Right lobe of liver (tissue), 4 donors: ENCODE data around the gene ZNF441.

ENCODE experiments used
- POLR2A ChIP-seq: fragments of 450-650 bp; IDR thresholded peaks from one replicate; pipeline ENCODE4 v1.6.1; 2017; ENCODE audit warnings: antibody characterized with exemption, mild to moderate bottlenecking
- TF ChIP-seq, protein P1 (sequence below), 4 donors: fragments of 200-600 bp in 3 of 4; fragments of 450-650 bp in 1 of 4; IDR thresholded peaks; one replicate each; pipeline versions ENCODE4 v1.5.1 to v1.8.0; 2016 to 2022; ENCODE audit warnings: antibody characterized with exemption in 4 of 4, mild to moderate bottlenecking in 2 of 4
- donor health status: DM: no; HTN: no; CAD: no.
- donor health status: DM: no; HTN: no; CAD: no.
- donor health status: DM: no; HTN: yes; CAD: no.

DNA sequence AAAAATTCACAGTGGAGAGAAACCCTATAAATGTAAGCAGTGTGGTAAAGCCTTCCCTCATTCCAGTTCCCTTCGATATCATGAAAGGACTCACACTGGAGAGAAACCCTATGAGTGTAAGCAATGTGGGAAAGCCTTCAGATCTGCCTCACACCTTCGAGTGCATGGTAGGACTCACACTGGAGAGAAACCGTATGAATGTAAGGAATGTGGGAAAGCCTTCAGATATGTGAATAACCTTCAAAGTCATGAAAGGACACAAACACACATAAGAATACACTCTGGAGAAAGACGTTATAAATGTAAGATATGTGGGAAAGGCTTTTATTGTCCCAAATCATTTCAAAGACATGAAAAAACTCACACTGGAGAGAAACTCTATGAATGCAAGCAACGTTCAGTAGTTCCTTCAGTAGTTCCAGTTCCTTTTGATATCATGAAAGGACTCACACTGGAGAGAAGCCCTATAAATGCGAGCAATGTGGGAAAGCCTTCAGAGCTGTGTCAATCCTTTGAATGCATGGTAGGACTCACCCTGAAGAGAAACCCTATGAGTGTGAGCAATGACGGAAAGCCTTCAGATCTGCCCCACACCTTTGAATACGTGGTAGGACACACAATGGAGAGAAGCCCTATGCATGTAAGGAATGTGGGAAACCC lies 65.6 kb downstream of the ZNF441 start:
- TF ChIP-seq POLR2A = no peak
- TF ChIP-seq, protein P1, sequence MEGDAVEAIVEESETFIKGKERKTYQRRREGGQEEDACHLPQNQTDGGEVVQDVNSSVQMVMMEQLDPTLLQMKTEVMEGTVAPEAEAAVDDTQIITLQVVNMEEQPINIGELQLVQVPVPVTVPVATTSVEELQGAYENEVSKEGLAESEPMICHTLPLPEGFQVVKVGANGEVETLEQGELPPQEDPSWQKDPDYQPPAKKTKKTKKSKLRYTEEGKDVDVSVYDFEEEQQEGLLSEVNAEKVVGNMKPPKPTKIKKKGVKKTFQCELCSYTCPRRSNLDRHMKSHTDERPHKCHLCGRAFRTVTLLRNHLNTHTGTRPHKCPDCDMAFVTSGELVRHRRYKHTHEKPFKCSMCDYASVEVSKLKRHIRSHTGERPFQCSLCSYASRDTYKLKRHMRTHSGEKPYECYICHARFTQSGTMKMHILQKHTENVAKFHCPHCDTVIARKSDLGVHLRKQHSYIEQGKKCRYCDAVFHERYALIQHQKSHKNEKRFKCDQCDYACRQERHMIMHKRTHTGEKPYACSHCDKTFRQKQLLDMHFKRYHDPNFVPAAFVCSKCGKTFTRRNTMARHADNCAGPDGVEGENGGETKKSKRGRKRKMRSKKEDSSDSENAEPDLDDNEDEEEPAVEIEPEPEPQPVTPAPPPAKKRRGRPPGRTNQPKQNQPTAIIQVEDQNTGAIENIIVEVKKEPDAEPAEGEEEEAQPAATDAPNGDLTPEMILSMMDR (IDR thresholded peaks at IDR 0.05) = no peak
